ENCODE data around the gene ITGBL1. TPM values are rescaled to one million over a fixed set of nuclear protein-coding genes. Genes with fewer than 3 reads are reported as not detected.

The ITGBL1 gene
- total RNA-seq, 1 donor, result 398 TPM

DNA sequence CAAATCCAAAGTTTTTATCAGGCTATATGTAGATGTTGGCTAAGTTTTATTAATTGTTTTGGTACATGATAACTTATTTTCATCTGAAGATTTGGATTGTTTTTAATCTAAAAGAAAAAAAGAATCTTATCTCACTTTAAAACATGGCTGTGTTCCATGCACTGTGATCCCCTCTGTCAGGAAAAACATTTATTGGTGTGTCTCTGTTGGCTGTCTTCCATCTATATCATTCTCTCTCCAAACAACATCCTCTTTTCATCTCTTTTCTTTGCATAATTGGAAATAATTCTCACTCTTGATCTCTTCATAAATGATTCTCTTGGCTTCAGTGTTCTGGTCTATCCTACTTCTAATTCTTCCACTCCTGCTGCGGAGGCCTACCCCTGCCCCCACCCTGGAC is 40.4 kb upstream of the ITGBL1 start:
- Histone ChIP-seq H2AFZ (ENCODE audit: low read length) (no peak overlapping the region), H3K27me3 (ENCODE audit: insufficient read depth, low read length) (no peaks in the 10 kb centered on the region), H3K9me3 (ENCODE audit: low read depth, low read length) (no peaks in the 10 kb centered on the region), H3K27ac (ENCODE audit: low read depth, low read length) (no peak overlapping the region), H3K4me2 (ENCODE audit: insufficient read depth, low read length) (no peak overlapping the region), H3K4me3 (ENCODE audit: insufficient read depth, low read length) (no peak overlapping the region), H4K20me1 (ENCODE audit: insufficient read depth, low read length) (no peaks in the 10 kb centered on the region), H3K36me3 (ENCODE audit: insufficient read depth, low read length) (no peaks in the 10 kb centered on the region), H3K79me2 (ENCODE audit: insufficient read depth, low read length) (peaks cover 7% of the 10 kb centered on the region), H3K4me1 (ENCODE audit: insufficient read depth, low read length) (peaks cover 22% of the 10 kb centered on the region)
- peak; percentile 31 for DNase-seq (ENCODE audit: insufficient read length, low spot score, missing footprints)
- TF ChIP-seq CTCF (IDR thresholded peaks at IDR 0.05; ENCODE audit: extremely low read depth, low read depth, low read length), result no peak

DNA sequence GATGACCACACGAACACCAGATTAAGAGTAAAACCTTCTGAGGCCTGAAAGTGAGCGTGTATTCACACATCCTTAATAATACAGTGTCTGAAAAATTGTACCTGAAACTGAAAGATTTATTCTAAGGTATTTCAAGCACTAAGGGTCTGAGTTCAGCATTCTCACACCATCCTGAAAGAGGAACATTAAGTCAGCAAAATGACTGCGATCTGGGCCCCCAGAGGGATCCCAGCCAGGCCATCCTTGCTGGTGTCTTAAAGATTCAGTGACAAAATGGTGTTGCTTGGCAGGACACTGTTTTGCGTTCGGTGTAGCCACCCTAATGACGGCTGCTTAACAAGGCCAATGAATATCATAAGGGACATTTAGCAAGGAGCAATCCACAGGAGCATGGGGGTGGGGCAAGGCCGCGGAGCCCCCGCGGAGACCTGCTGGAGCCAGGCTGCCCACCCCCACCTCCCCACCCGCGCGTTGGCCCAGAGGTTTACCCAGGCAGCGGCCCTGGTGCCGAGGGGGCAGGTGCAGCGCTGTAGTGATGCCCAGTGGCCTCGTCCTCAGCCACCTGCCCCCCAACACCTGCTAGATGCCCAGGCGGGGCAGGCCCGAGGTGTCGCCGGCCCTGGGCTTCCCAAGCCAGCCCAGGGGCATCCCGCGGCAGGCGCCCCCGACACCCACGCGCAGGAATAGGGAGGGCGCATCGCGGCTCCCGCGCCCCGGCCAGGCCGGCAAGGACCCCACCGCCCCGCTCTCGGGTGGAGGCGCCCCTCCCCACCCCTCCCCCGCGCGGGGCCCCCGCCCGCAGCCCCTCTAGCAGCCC is 36.9 kb upstream of the ITGBL1 start:
- H3K36me3 ChIP-seq (ENCODE audit: insufficient read depth, low read length), result no peaks in the 10 kb centered on the region
- DNase-seq (ENCODE audit: insufficient read length, low spot score, missing footprints), result peak; percentile 52
- no peaks in the 10 kb centered on the region for H4K20me1 ChIP-seq (ENCODE audit: insufficient read depth, low read length)
- H3K27ac ChIP-seq (ENCODE audit: low read depth, low read length), result no peak overlapping the region
- peak overlapping the region; percentile 84 for H3K4me3 ChIP-seq (ENCODE audit: insufficient read depth, low read length)
- H3K4me2 ChIP-seq (ENCODE audit: insufficient read depth, low read length), result peak overlapping the region; percentile 79
- no peaks in the 10 kb centered on the region for H3K9me3 ChIP-seq (ENCODE audit: low read depth, low read length)
- TF ChIP-seq CTCF (IDR thresholded peaks at IDR 0.05; ENCODE audit: extremely low read depth, low read depth, low read length), result no peak
- H3K27me3 ChIP-seq (ENCODE audit: insufficient read depth, low read length), result no peaks in the 10 kb centered on the region
- H3K4me1 ChIP-seq (ENCODE audit: insufficient read depth, low read length), result peaks cover 11% of the 10 kb centered on the region
- peak overlapping the region; percentile 52 for H2AFZ ChIP-seq (ENCODE audit: low read length)
- peaks cover 7% of the 10 kb centered on the region for H3K79me2 ChIP-seq (ENCODE audit: insufficient read depth, low read length)

- DNase-seq (ENCODE audit: insufficient read length, low spot score, missing footprints), result peak; percentile 90
- H3K36me3 ChIP-seq (ENCODE audit: insufficient read depth, low read length), result no peaks in the 10 kb centered on the region
- H3K4me2 ChIP-seq (ENCODE audit: insufficient read depth, low read length), result peak within 1 kb of the TSS; percentile 92
- TF ChIP-seq CTCF (IDR thresholded peaks at IDR 0.05; ENCODE audit: extremely low read depth, low read depth, low read length), result no peak
- H3K9me3 ChIP-seq (ENCODE audit: low read depth, low read length), result no peaks in the 10 kb centered on the region
- no peaks in the 10 kb centered on the region for H3K27me3 ChIP-seq (ENCODE audit: insufficient read depth, low read length)
- peak within 1 kb of the TSS; percentile 72 for H3K27ac ChIP-seq (ENCODE audit: low read depth, low read length)
- H3K4me3 ChIP-seq (ENCODE audit: insufficient read depth, low read length), result peak within 1 kb of the TSS; percentile 84
- H3K79me2 ChIP-seq (ENCODE audit: insufficient read depth, low read length), result peaks cover 7% of the 10 kb centered on the region
- H2AFZ ChIP-seq (ENCODE audit: low read length), result peak within 1 kb of the TSS; percentile 90
- H3K4me1 ChIP-seq (ENCODE audit: insufficient read depth, low read length), result peaks cover 11% of the 10 kb centered on the region
- no peaks in the 10 kb centered on the region for H4K20me1 ChIP-seq (ENCODE audit: insufficient read depth, low read length)
Observed at GRCh38 chr13:101416181-101417042, 36.1 kb upstream of the ITGBL1 start, which contains the start of gene NALCN. Gene NALCN, minus strand, starts transcription at chr13:101416508. Its CDS starts 17,382 bp downstream, at chr13:101399126.

GRCh38 chr13:101417043-101417406 is 35.5 kb upstream of the ITGBL1 start:
- H3K27me3 ChIP-seq (ENCODE audit: insufficient read depth, low read length), result no peaks in the 10 kb centered on the region
- peak; percentile 80 for DNase-seq (ENCODE audit: insufficient read length, low spot score, missing footprints)
- H3K4me3 ChIP-seq (ENCODE audit: insufficient read depth, low read length), result peak overlapping the region; percentile 84
- peak overlapping the region; percentile 72 for H3K27ac ChIP-seq (ENCODE audit: low read depth, low read length)
- no peak for TF ChIP-seq CTCF (IDR thresholded peaks at IDR 0.05; ENCODE audit: extremely low read depth, low read depth, low read length)
- peaks cover 11% of the 10 kb centered on the region for H3K4me1 ChIP-seq (ENCODE audit: insufficient read depth, low read length)
- peak overlapping the region; percentile 92 for H3K4me2 ChIP-seq (ENCODE audit: insufficient read depth, low read length)
- H3K9me3 ChIP-seq (ENCODE audit: low read depth, low read length), result no peaks in the 10 kb centered on the region
- H4K20me1 ChIP-seq (ENCODE audit: insufficient read depth, low read length), result no peaks in the 10 kb centered on the region
- H3K79me2 ChIP-seq (ENCODE audit: insufficient read depth, low read length), result peaks cover 7% of the 10 kb centered on the region
- peak overlapping the region; percentile 90 for H2AFZ ChIP-seq (ENCODE audit: low read length)
- H3K36me3 ChIP-seq (ENCODE audit: insufficient read depth, low read length), result no peaks in the 10 kb centered on the region

Measured in osteoblast (primary cell).